Neural cell (in vitro differentiated cells): Measurements from ENCODE around the gene PLCB4. TPM values are rescaled to one million over a fixed set of nuclear protein-coding genes. Genes with fewer than 3 reads are reported as not detected.

ENCODE experiments used
- H2AFZ ChIP-seq: fragments of 200-600, 300-800 bp; sonication (generic), shearing (Covaris generic); 2 replicates; pipeline ENCODE4 v1.6.0; 2014; ENCODE audit warnings: low read depth, mild to moderate bottlenecking, antibody characterized with exemption, low read length, moderate library complexity
- H3F3A ChIP-seq: fragments of 200-600 bp; shearing (Covaris generic); 2 replicates; pipeline ENCODE4 v1.6.1; 2016; ENCODE audit warnings: mild to moderate bottlenecking, moderate library complexity, mixed read lengths, antibody characterized with exemption, low read length; ENCODE audit not compliant: insufficient read depth, poor library complexity, severe bottlenecking
- H3K27ac ChIP-seq: fragments of 200-600, 300-800 bp; sonication (generic), shearing (Covaris generic); 2 replicates; pipeline ENCODE4 v1.5.1; 2014; ENCODE audit warnings: mild to moderate bottlenecking, low read length, moderate library complexity
- H3K27me3 ChIP-seq: fragments of 300-800, 200-600 bp; sonication (generic), shearing (Covaris generic); 2 replicates; pipeline ENCODE4 v1.6.0; 2014; ENCODE audit warnings: mild to moderate bottlenecking, low read depth, low read length, moderate library complexity; ENCODE audit not compliant: insufficient read depth
- H3K36me3 ChIP-seq: fragments of 300-800, 200-600 bp; sonication (generic), shearing (Covaris generic); 2 replicates; pipeline ENCODE4 v1.5.1; 2014; ENCODE audit warnings: mild to moderate bottlenecking, antibody characterized with exemption, low read length, moderate library complexity; ENCODE audit not compliant: insufficient read depth
- H3K4me2 ChIP-seq: fragments of 300-800, 200-600 bp; sonication (generic), shearing (Covaris generic); 2 replicates; pipeline ENCODE4 v1.6.0; 2014; ENCODE audit warnings: mild to moderate bottlenecking, low read length
- H3K4me3 ChIP-seq: fragments of 300-800, 200-600 bp; sonication (generic), shearing (Covaris generic); 2 replicates; pipeline ENCODE4 v1.5.1; 2014; ENCODE audit warnings: mild to moderate bottlenecking, low read length, moderate library complexity
- H3K79me2 ChIP-seq: fragments of 200-600 bp; shearing (Covaris generic); replicated peaks from 2 replicates; pipeline ENCODE4 v1.6.0; 2014; ENCODE audit warnings: mild to moderate bottlenecking, low read length, moderate library complexity; ENCODE audit not compliant: insufficient read depth
- H3K9ac ChIP-seq: fragments of 300-800, 200-600 bp; sonication (generic), shearing (Covaris generic); 2 replicates; pipeline ENCODE4 v1.6.1; 2016; ENCODE audit warnings: mild to moderate bottlenecking, low read length, mixed read lengths
- H3K9me2 ChIP-seq: fragments of 200-600 bp; shearing (Covaris generic); 2 replicates; pipeline ENCODE4 v1.6.1; 2016; ENCODE audit warnings: mild to moderate bottlenecking, low read length, mixed read lengths; ENCODE audit not compliant: insufficient read depth
- H3K9me3 ChIP-seq: fragments of 200-600, 300-800 bp; sonication (generic), shearing (Covaris generic); 2 replicates; pipeline ENCODE4 v1.6.1; 2016; ENCODE audit warnings: mild to moderate bottlenecking, mixed run types, low read length, moderate library complexity, mixed read lengths
- H4K20me1 ChIP-seq: fragments of 200-600 bp; shearing (Covaris generic); 2 replicates; pipeline ENCODE4 v1.6.1; 2016; ENCODE audit warnings: mild to moderate bottlenecking, mixed run types; ENCODE audit not compliant: insufficient read depth
- EP300 ChIP-seq: fragments of 450-650 bp; conservative IDR thresholded peaks from 2 replicates; pipeline ENCODE4 v1.6.1; 2014; ENCODE audit warnings: antibody characterized with exemption, mild to moderate bottlenecking, moderate library complexity; ENCODE audit not compliant: poor library complexity, severe bottlenecking
- EZH2 ChIP-seq: fragments of 200-600, 300-800 bp; shearing (Covaris generic), sonication (generic); IDR thresholded peaks from 2 replicates; pipeline ENCODE4 v1.6.1; 2014; ENCODE audit warnings: antibody characterized with exemption, low read length, borderline replicate concordance, mild to moderate bottlenecking; ENCODE audit not compliant: insufficient read depth, poor library complexity, severe bottlenecking
- MXI1 ChIP-seq: fragments of 450-650 bp; conservative IDR thresholded peaks from 2 replicates; pipeline ENCODE4 v1.6.1; 2014; ENCODE audit warnings: antibody characterized with exemption, mild to moderate bottlenecking; ENCODE audit not compliant: poor library complexity, severe bottlenecking
- POLR2AphosphoS5 ChIP-seq: IDR thresholded peaks from 2 replicates; pipeline ENCODE4 v1.6.1; 2012
- RAD21 ChIP-seq: fragments of 450-650 bp; conservative IDR thresholded peaks from 2 replicates; pipeline ENCODE4 v1.6.1; 2014; ENCODE audit warnings: antibody characterized with exemption, mild to moderate bottlenecking, moderate library complexity
- REST ChIP-seq: IDR thresholded peaks from 2 replicates; pipeline ENCODE4 v1.6.1; 2012; ENCODE audit warnings: borderline replicate concordance
- SMC3 ChIP-seq: fragments of 450-650 bp; conservative IDR thresholded peaks from 2 replicates; pipeline ENCODE4 v1.6.1; 2014; ENCODE audit warnings: antibody characterized with exemption, mild to moderate bottlenecking, moderate library complexity; ENCODE audit not compliant: poor library complexity
- TAF1 ChIP-seq: IDR thresholded peaks from 2 replicates; pipeline ENCODE4 v1.6.1; 2012; ENCODE audit warnings: low read depth
- polyA plus RNA-seq: library from polyadenylated mRNA; depleted of rRNA; stranded (reverse); fragments of >200 nt; gene quantifications from 2 replicates; pipeline ENCODE4 v1.2.3, GENCODE V29; 2014
- TF ChIP-seq, protein P1 (sequence below): fragments of 450-650 bp; IDR thresholded peaks from 2 replicates; pipeline ENCODE4 v1.5.1; 2014; ENCODE audit warnings: antibody characterized with exemption, mild to moderate bottlenecking, moderate library complexity; ENCODE audit not compliant: poor library complexity, severe bottlenecking

PLCB4 gene
- polyA plus RNA-seq, 1 donor from 2014 or later, result 13.1 TPM

DNA sequence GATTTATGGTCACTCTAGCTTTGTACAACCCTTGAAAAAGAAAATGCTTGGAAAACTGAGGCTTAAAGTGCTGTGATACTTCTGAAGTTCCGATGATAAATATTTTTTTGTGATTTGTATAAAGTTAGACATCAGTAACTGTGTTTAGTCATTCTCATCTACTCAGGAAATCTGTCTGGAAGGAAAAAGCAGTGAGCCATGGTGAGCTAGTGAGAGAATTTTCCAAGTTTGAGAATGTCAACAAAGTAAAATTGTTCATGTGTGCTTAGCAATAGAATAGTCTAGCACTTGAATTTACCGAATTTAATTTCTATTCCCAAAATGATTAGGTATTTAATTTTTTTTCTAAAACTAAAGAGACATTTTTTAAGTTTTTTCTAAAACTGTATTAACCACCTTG is 41.3 kb upstream of the PLCB4 start:
- Histone ChIP-seq H3K79me2 (no peaks in the 10 kb centered on the region), H3F3A (no peaks in the 10 kb centered on the region), H3K9me3 (no peaks in the 10 kb centered on the region), H3K4me3 (no peak overlapping the region), H3K36me3 (no peaks in the 10 kb centered on the region), H3K27ac (no peak overlapping the region), H3K9me2 (no peaks in the 10 kb centered on the region), H3K4me2 (no peak overlapping the region), H3K27me3 (no peaks in the 10 kb centered on the region), H4K20me1 (no peaks in the 10 kb centered on the region), H3K9ac (no peak overlapping the region), H2AFZ (no peak overlapping the region)
- no peak for TF ChIP-seq POLR2AphosphoS5
- TF ChIP-seq TAF1, result no peak
- TF ChIP-seq RAD21, result no peak
- TF ChIP-seq EZH2, result no peak

GRCh38 chr20:9028419-9028818 is 40.5 kb upstream of the PLCB4 start:
- TF ChIP-seq EZH2, result no peak
- TF ChIP-seq REST, result no peak
- TF ChIP-seq, protein P1, sequence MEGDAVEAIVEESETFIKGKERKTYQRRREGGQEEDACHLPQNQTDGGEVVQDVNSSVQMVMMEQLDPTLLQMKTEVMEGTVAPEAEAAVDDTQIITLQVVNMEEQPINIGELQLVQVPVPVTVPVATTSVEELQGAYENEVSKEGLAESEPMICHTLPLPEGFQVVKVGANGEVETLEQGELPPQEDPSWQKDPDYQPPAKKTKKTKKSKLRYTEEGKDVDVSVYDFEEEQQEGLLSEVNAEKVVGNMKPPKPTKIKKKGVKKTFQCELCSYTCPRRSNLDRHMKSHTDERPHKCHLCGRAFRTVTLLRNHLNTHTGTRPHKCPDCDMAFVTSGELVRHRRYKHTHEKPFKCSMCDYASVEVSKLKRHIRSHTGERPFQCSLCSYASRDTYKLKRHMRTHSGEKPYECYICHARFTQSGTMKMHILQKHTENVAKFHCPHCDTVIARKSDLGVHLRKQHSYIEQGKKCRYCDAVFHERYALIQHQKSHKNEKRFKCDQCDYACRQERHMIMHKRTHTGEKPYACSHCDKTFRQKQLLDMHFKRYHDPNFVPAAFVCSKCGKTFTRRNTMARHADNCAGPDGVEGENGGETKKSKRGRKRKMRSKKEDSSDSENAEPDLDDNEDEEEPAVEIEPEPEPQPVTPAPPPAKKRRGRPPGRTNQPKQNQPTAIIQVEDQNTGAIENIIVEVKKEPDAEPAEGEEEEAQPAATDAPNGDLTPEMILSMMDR, result no peak
- TF ChIP-seq TAF1, result no peak
- TF ChIP-seq RAD21, result no peak
- no peak for TF ChIP-seq POLR2AphosphoS5
- TF ChIP-seq EP300, result no peak
- TF ChIP-seq MXI1, result no peak
- no peak for TF ChIP-seq SMC3
- Histone ChIP-seq H3K4me2 (no peak overlapping the region), H3K9me3 (no peaks in the 10 kb centered on the region), H3K27me3 (no peaks in the 10 kb centered on the region), H3K9me2 (no peaks in the 10 kb centered on the region), H3F3A (no peaks in the 10 kb centered on the region), H4K20me1 (no peaks in the 10 kb centered on the region), H3K27ac (no peak overlapping the region), H3K4me3 (no peak overlapping the region), H3K9ac (no peak overlapping the region), H2AFZ (no peak overlapping the region), H3K79me2 (no peaks in the 10 kb centered on the region), H3K36me3 (no peaks in the 10 kb centered on the region)

GRCh38 chr20:9031991-9032390 is 36.9 kb upstream of the PLCB4 start:
- Histone ChIP-seq H3K27me3 (no peaks in the 10 kb centered on the region), H3K9me2 (no peaks in the 10 kb centered on the region), H4K20me1 (no peaks in the 10 kb centered on the region), H3F3A (no peaks in the 10 kb centered on the region), H3K79me2 (no peaks in the 10 kb centered on the region), H3K36me3 (no peaks in the 10 kb centered on the region), H2AFZ (no peak overlapping the region), H3K27ac (no peak overlapping the region), H3K9ac (no peak overlapping the region), H3K9me3 (no peaks in the 10 kb centered on the region), H3K4me2 (no peak overlapping the region), H3K4me3 (no peak overlapping the region)
- TF ChIP-seq SMC3 (no peak), MXI1 (no peak)
